Astrocyte of the cerebellum (primary cell): ENCODE results near the gene B3GLCT.
"Not testable (repeated sequence)": the region's sequence is repeated elsewhere in the genome, so short reads cannot be mapped to it uniquely, and the experiment has no call there.

Experiments used
- DNase-seq: peaks from one replicate; pipeline ENCODE4 v3.0.0-alpha.2; 2011; ENCODE audit warnings: low read depth
- H3K4me3 ChIP-seq: 2 replicates; pipeline ENCODE4 v1.5.1; 2011; ENCODE audit warnings: mild to moderate bottlenecking, low read depth, low read length, moderate library complexity
- CTCF ChIP-seq: IDR thresholded peaks from 2 replicates; pipeline ENCODE4 v1.5.1; 2012; ENCODE audit warnings: low read length, low read depth, moderate library complexity, mild to moderate bottlenecking; ENCODE audit errors: missing control alignments
- in situ Hi-C: cut with HindIII; loops from 2 replicates; pipeline ENCODE4 v1.10.0; 2017; ENCODE audit warnings: low sequenced_read_pairs

B3GLCT gene

GRCh38 chr13:31172001-31172400 lies 27.8 kb upstream of the B3GLCT start:
- TF ChIP-seq CTCF: no peak
- no peak for DNase-seq
- in situ Hi-C loops: no loop called here

GRCh38 chr13:31172535-31172934 lies 27.2 kb upstream of the B3GLCT start:
- TF ChIP-seq CTCF: no peak
- H3K4me3 ChIP-seq: no peak overlapping the region
- in situ Hi-C loops: no loop called here
- peak; percentile 80 for DNase-seq

More at GRCh38 chr13:31172001-31172400, 27.8 kb upstream of the B3GLCT start:
- H3K4me3 ChIP-seq: no peak overlapping the region

GRCh38 chr13:31174018-31174417 lies 25.8 kb upstream of the B3GLCT start:
- peak; percentile 55 for DNase-seq
- in situ Hi-C loops: no loop called here
- peak; percentile 45 for TF ChIP-seq CTCF
- no peak overlapping the region for H3K4me3 ChIP-seq

GRCh38 chr13:31175847-31176532 lies 23.8 kb upstream of the B3GLCT start:
- DNase-seq: no peak
- H3K4me3 ChIP-seq: no peak overlapping the region
- in situ Hi-C loops: no loop called here
- TF ChIP-seq CTCF: no peak

- H3K4me3 ChIP-seq, in situ Hi-C loops, DNase-seq: not testable (repeated sequence)
These were observed 21.8 kb upstream of the B3GLCT start for GRCh38 chr13:31177813-31178495.

- TF ChIP-seq CTCF: no peak
- in situ Hi-C loops: no loop called here
- H3K4me3 ChIP-seq: no peak overlapping the region
- DNase-seq: no peak
These were observed 20.5 kb upstream of the B3GLCT start for GRCh38 chr13:31179241-31179640.

- DNase-seq: no peak
- H3K4me3 ChIP-seq: no peak overlapping the region
- in situ Hi-C loops: no loop called here
- TF ChIP-seq CTCF: no peak
These were observed 20.0 kb upstream of the B3GLCT start for GRCh38 chr13:31179754-31180153.
